Measurements from ENCODE around the gene SNURF. TPM values are rescaled to one million over a fixed set of nuclear protein-coding genes. Genes with fewer than 3 reads are reported as not detected.
"Not testable (repeated sequence)": the region's sequence is repeated elsewhere in the genome, so short reads cannot be mapped to it uniquely, and the experiment has no call there.

The SNURF gene
- 25.9 TPM for polyA plus RNA-seq (ENCODE audit: insufficient read length)
- long read RNA-seq, donor 1, partial matches to known transcripts = 0 of 6 reads
- long read RNA-seq, donor 1, other reads (novel, unspliced or antisense) = 0 of 6 reads
- long read RNA-seq, donor 2, partial matches to known transcripts = 0 of 6 reads
- long read RNA-seq, donor 2, other reads (novel, unspliced or antisense) = 0 of 6 reads
- long read RNA-seq, donor 3, partial matches to known transcripts = 0 of 4 reads
- long read RNA-seq, donor 3, other reads (novel, unspliced or antisense) = 0 of 4 reads
- long read RNA-seq, donor 4, partial matches to known transcripts = 0 of 2 reads
- long read RNA-seq, donor 4, other reads (novel, unspliced or antisense) = 0 of 2 reads
- long read RNA-seq, donor 5, transcript SNURF-202 (3 exons, 650 nt) = major isoform, 5 of 7 reads
- long read RNA-seq, donor 5, partial matches to known transcripts = 0 of 7 reads
- long read RNA-seq, donor 5, other reads (novel, unspliced or antisense) = 0 of 7 reads
- long read RNA-seq, donor 6, partial matches to known transcripts = 0 of 3 reads
- long read RNA-seq, donor 6, other reads (novel, unspliced or antisense) = 0 of 3 reads
- long read RNA-seq, donor 7, partial matches to known transcripts = 0 of 7 reads
- long read RNA-seq, donor 7, other reads (novel, unspliced or antisense) = 0 of 7 reads
- long read RNA-seq, donor 8, partial matches to known transcripts = 0 of 2 reads
- long read RNA-seq, donor 8, other reads (novel, unspliced or antisense) = 0 of 2 reads

DNA sequence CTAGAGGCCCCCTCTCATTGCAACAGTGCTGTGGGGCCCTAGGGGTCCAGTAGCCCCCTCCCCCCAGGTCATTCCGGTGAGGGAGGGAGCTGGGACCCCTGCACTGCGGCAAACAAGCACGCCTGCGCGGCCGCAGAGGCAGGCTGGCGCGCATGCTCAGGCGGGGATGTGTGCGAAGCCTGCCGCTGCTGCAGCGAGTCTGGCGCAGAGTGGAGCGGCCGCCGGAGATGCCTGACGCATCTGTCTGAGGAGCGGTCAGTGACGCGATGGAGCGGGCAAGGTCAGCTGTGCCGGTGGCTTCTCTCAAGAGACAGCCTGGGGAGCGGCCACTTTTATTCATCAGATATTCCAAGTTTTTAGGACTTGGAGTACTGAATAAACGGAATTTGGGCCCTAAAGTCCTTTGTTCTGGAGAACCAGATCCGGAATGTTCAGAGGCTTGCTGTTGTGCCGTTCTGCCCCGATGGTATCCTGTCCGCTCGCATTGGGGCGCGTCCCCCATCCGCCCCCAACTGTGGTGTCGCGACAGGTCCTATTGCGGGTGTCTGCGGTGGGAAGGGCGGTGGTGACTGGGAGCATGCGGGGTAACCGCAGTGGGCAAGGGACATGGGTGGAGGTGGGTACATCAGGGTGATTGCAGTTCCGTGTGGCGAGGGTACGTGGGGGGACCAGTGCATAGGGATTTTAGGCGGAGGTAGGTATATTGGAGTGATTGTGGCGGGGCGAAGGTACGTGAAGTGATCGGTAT is at the start of gene SNURF, which contains the start of gene SNRPN:
SNURF (plus strand) TSS at position 205 of the 748 bp plus-strand sequence; CDS start at position 267, 62 bp downstream.
SNRPN (plus strand) TSS at position 205 of the 748 bp plus-strand sequence. CDS start 19,467 bp downstream, outside the sequence.
- peak; percentile 44 for DNase-seq

DNA sequence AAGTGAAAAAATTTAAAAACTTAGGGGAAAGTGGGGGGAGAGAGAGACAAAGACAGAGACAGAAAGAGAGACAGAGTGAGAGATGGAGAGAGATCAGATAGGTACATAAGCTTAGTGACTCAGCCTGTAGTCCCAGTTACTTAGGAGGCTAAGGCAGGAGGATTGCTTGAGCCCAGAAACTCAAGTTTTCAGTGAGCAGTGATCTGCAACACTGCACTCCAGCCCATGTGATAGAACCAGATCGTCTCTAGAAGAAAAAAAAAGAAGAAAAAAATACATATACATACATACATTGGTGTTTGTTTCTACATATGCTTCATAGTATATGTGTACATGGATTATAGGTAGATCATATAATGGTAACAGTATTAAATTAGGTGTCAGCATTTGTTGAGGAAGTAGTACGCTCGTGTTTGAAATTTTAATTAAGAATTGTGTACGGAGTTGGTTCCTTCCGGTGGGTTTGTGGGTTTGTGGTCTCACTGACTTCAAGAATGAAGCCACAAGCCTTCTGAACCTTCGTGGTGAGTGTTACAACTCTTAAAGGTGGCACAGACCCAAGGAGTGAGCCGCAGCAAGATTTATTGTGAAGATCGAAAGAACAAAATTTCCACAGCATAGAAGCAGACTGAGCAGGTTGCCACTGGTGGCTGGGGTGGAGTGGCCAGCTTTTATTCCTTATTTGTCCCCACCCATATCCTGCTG is 38.3 kb upstream of the SNURF start:
- DNase-seq = no peak

DNA sequence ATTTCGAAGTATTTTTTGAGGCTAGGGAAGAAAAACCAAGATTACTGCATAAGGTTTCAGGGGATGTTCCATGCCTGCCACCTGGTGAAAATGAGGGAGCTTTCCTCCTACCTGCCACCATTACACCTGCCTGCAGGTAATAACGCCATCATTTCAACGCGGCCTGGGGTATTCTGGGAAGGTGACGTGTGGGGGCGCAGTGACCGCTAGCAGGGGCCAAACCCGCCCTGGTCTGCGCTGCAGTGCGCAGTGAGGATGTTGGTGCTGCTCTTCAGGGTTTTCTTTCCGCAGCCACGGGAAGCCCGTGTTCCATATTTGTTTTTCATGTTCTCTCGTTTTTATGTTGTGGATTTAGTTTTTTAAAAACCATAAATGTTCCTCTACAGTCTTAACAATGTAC is 37.4 kb upstream of the SNURF start:
- DNase-seq = no peak

DNA sequence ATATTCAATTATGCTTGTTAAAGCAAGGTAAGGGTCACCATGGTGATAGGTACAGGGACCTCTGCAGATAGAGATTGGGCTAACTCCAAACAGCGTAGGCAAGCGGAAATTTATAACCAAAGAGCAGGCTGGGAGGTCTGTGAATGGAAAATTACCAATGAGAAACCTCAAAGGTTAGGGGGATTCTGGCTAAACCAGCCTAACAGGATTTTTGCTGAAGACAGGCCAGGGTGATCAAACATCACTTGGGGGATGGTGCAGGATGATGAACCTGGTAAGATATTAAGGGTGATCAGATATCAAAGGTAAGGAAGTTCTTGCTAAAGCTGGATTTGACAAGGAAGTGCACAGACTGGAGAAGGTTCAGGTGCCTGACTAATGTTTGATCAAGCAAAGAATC is 35.3 kb upstream of the SNURF start:
- no peak for DNase-seq

DNA sequence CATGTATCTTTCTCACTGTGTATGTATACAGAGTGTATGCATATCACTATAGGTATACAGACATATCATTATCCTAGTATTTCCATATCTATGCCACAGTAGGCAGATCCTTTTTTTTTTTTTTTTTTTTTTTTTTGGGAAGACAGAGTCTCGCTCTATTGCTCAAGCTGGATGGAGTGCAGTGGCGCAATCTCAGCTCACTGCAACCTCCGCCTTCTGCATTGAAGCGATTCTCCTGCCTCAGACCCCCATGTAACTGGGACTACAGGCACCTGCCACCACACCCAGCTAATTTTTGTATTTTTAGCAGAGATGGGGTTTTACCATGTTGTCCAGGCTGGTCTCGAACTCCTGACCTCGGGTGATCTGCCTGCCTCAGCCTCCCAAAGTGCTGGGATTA is 32.0 kb upstream of the SNURF start:
- DNase-seq = not testable (repeated sequence)

DNA sequence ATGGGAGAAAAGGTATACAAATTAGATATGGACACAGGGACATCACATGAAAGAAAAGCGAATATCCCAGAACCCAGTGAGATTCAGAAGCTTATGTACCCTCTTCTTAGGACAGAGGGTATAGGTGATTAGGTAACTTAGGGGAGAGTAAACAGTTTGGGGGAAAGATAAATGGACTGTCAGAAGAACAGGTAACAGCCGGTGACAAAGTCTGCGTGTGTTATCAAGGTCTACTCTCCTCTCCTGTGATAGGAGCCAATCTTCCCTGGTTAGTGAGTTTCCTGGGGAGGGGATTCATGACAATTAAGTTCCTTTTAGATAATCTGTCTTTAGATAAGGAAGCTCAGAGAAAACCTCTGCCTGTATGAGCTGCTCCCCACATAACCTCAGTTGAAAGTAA is 30.6 kb upstream of the SNURF start:
- DNase-seq = no peak

GRCh38 chr15:24924621-24925020 is 30.2 kb upstream of the SNURF start:
- DNase-seq = no peak

DNA sequence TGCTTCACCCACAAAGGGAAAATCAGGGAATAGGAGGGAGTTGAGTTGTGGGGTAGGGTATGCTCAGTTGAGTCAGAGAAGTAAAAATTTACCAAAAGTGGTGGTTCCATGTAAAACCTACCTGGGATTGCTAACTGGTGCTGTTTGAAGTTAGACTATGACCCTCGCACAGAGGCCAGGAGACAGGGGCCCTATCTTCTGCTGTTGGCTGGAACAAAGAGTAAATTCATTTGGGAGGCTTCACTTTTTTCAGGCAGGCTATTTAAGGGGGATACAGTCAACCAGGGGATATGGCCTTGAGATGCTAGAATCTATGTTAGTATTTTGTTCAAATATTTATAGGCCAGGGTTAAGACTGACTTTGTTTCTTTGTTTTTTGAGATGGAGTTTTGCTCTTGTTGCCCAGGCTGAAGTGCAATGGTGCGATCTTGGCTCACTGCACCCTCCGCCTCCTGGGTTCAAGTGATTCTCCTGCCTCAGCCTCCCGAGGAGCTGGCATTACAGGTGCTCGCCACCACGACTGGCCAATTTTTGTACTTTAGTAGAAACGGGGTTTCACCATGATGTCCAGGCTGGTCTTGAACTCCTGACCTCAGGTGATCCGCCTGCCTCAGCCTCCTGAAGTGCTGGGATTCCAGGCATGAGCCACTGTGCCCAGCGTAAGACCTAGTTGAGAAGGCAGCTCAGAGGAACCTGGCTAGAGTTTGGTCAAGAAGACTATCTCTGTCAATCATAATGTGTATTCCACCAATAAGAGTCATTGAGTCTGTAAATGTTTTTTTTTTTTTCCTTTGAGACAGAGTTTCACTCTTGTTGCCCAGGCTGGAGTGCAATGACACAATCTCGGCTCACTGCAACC is 22.7 kb upstream of the SNURF start:
- DNase-seq = not testable (repeated sequence)

DNA sequence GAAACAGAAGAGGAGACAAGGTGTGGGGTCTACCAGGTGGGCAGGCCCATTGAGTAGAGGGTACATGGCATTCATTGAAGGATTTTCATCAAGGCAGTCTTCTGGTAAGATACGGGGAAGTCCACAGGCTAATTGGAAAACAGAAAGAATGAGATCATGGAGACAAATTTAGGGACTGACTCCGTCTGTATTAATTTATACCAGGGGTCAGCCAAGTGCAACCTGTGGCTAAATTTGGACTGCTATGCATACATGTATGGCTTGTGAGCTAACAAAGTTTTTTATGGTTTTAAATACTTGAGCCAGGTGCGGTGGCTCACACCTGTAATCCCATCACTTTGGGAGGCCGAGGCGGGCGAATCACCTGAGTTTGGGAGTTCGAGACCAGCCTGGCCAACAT is 21.1 kb upstream of the SNURF start:
- no peak for DNase-seq

DNA sequence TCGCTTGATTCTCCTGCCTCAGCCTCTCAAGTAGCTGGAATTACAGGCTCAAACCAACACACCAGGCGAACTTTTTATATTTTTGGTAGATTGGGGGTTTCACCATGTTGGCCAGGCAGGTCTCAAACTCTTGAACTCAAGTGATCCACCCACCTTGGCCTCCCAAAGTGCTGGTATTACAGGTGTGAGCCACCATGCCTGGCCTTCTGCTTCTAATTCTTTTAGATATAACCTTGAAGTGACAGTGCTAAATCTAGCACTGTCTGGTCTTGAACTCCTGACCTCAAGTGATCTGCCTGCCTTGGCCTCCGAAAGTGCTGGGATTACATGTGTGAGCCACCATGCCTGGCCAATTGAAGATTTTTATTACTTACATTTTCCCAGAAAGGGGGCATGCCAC is 16.6 kb upstream of the SNURF start:
- DNase-seq = not testable (repeated sequence)

- DNase-seq = no peak
Observed at GRCh38 chr15:24940236-24940635, 14.6 kb upstream of the SNURF start.

DNA sequence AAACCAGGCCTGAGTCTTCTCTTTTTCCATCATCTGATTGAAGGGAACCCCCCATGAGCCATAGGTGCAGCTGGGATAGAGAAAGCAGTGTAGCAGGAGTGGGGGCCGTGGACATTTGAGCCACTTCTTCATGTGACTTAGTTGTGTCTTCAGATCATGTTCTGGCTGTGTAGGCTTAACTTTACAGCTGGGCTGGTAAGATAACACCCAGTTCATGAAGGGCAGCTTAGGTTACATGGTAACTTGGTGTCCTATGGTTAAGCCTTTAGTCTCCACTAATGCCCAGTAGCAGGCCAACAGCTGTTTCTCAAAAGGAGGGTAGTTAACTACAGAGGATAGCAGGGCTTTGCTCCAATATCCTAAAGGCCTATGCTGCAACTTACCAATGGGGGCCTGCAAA is 11.4 kb upstream of the SNURF start:
- DNase-seq = no peak

- DNase-seq = peak; percentile 13
Observed at GRCh38 chr15:24944954-24945353, 9.8 kb upstream of the SNURF start.

- DNase-seq = no peak
Observed at GRCh38 chr15:24945711-24946110, 9.1 kb upstream of the SNURF start.

DNA sequence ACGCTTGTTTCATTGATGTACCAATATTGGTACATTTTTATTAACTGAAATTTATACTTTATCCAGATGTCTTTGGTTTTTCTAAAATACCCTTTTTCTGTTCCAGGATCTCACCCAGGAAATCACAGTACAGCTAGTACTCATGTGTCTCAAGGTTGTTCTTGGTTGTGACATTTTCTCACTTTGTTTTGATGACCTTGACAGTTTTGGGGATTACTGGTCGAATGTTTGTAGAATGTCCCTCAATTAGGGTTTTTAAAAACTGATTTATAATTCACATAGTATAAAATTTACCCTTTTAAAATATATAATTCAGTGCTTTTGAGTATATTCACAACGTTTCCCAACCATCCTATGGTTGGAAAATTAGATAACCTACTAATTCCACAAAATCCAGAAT is 6.3 kb upstream of the SNURF start:
- DNase-seq = no peak

DNA sequence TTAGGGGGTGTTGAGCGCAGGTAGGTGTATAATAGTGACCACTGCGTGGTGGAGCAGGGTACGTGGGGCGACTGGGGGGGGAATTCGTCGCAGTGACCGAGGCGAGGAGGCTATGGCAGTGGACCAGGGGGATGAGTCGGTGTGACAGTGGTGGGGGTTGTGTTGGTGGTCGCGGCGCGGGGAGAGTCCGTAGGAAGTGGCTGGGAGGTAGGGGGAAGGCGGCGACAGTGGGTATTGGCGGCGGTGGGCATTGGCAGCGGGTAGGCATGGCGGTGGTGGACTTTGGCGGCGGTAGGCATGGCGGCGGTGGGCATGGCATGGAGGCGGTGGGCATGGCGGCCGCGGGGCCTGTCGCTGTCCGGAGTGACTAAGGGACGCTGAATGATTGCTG is 739 bp downstream of the SNURF start:
- no peak for DNase-seq

DNA sequence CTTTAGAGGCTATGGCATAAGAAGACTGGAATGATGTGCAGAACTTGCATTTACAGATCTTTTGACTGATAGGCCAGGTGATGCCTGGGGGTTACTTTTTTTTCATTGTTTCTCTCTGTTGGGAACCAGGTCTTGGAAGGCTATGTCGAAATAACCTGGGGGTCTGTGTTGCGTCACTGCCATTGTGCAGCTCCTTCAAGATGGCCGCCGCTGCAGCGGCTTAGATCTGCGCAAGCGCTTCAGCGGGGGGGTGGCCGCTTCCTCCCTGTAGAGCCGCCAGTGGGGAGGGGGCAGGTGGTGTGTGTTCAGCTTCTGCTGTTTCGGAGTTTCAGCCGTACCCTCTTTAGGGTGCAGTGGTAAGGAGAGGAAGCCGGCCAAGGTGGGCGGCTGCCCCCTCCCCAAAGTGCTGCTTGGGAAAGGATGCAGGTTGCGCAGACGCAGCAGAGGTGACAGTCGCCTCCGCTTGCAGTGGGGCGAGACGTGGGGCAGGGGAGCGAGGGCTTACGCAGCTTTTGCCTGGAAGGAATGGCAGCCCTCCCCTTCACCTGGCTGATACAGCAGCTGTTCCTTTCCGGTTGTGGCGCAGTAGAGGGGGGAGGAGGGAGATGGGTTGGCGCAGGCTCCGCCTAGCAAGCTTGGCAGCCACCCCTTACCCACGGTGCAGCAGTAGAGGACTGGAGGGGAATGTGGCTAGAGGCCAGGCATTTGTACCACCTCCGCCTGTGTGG is 1.5 kb downstream of the SNURF start:
- peak; percentile 76 for DNase-seq

DNA sequence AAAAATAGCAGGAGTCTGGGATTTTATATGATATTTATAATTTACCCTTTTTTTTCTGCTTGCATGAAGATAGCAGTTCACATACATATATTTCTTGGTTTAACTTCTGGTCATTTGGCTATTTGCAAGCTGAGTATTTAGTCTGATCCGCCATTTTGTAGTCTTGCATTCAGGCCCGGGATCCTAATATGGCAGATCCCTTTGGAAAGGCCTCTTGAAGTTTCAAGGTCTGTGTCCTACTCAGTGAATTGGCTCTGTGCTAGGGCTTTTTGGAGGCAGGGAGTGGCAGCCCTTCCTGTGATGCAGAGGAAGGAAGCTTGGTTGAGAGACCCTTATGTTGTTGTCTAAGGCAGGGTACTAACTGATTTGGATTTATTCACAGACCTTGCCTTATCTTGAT is 2.9 kb downstream of the SNURF start:
- DNase-seq = no peak

DNA sequence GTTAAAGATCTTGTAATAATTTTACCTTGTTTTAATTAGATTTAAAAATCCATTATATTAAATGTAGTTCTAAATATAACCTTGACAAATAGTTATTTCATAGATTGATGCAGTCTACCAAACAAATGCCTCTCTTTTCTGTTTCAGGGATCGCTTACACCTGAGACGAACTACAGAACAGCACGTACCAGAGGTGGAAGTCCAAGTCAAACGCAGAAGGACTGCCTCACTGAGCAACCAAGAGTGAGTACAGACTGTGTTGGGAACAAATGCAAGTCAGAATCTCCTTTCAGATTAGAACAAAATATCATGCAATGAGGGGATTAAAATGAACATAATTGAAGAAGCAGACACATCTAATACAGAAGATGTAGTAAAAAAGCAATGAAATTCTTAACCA is 7.2 kb downstream of the SNURF start:
- DNase-seq = no peak

DNA sequence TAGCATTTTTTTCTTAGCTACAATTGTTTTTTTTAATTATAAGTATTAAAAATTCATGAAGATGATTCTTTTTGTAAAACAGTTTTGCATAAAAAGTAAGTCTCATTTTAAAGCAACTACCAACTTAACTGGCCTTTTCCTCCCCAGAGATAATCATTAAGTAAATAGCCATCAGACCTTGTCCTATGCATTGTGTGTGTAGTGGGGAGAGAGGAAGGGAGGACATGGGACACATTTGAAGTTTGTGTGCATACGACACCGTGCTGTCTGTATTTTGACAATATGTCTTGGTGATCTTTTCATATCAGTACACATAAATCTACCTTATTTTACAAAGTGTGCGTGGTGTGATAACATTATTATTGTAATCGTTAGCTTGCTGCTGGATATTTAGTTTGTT is 8.1 kb downstream of the SNURF start:
- no peak for DNase-seq
